OCI-M2 (cell line): Measurements from ENCODE around the gene PNPT1.
A peak's percentile ranks its signal among the peaks of the same experiment; 100 is the strongest.
"Not testable (repeated sequence)": the region's sequence is repeated elsewhere in the genome, so short reads cannot be mapped to it uniquely, and the experiment has no call there.

Experiments
- DNase-seq: peaks from one replicate; lab custom pipeline; 2025; ENCODE audit not compliant: unreplicated experiment; lab: John Stamatoyannopoulos, UW

PNPT1 gene

GRCh38 chr2:55693181-55694125, at the start of gene PNPT1:
TSS of gene PNPT1 (minus strand) at chr2:55693844. CDS start at chr2:55693823, 21 bp downstream.
- peak; percentile 32 for DNase-seq

GRCh38 chr2:55742996-55743395, 49.4 kb upstream of the PNPT1 start:
- no peak for DNase-seq

- DNase-seq = not testable (repeated sequence)
Observed at GRCh38 chr2:55736019-55736536, 42.4 kb upstream of the PNPT1 start.

GRCh38 chr2:55734726-55735125, 41.1 kb upstream of the PNPT1 start:
- DNase-seq = no peak

- DNase-seq = no peak
Observed at GRCh38 chr2:55733335-55733734, 39.7 kb upstream of the PNPT1 start.

- no peak for DNase-seq
Observed at GRCh38 chr2:55732854-55733253, 39.2 kb upstream of the PNPT1 start.

GRCh38 chr2:55729136-55729685, 35.6 kb upstream of the PNPT1 start:
- DNase-seq = no peak

GRCh38 chr2:55721596-55722215, 28.1 kb upstream of the PNPT1 start:
- DNase-seq = no peak

- DNase-seq = no peak
Observed at GRCh38 chr2:55720417-55720816, 26.8 kb upstream of the PNPT1 start.

GRCh38 chr2:55719852-55720251, 26.2 kb upstream of the PNPT1 start:
- no peak for DNase-seq

- DNase-seq = peak; percentile 32
Observed at GRCh38 chr2:55718165-55719008, 24.7 kb upstream of the PNPT1 start.

GRCh38 chr2:55715626-55716025, 22.0 kb upstream of the PNPT1 start:
- DNase-seq = no peak

- not testable (repeated sequence) for DNase-seq
Observed at GRCh38 chr2:55715178-55715577, 21.5 kb upstream of the PNPT1 start.

- no peak for DNase-seq
Observed at GRCh38 chr2:55712477-55713060, 18.9 kb upstream of the PNPT1 start.

- no peak for DNase-seq
Observed at GRCh38 chr2:55710025-55710424, 16.4 kb upstream of the PNPT1 start.

GRCh38 chr2:55707751-55708150, 14.1 kb upstream of the PNPT1 start:
- no peak for DNase-seq

- not testable (repeated sequence) for DNase-seq
Observed at GRCh38 chr2:55706258-55706657, 12.6 kb upstream of the PNPT1 start.

GRCh38 chr2:55705027-55705653, 11.5 kb upstream of the PNPT1 start:
- no peak for DNase-seq

GRCh38 chr2:55703350-55703749, 9.7 kb upstream of the PNPT1 start:
- DNase-seq = no peak

- DNase-seq = not testable (repeated sequence)
Observed at GRCh38 chr2:55692740-55693139, 904 bp downstream of the PNPT1 start.
